Thyroid gland (tissue), 4 donors: ENCODE measurements around the gene STX16. TPM values are rescaled to one million over a fixed set of nuclear protein-coding genes. Genes with fewer than 3 reads are reported as not detected.

Experiments
- DNase-seq, 2 donors: peaks; one replicate each; pipeline ENCODE4 v3.0.0-alpha.2; 2019
- H3K27ac ChIP-seq, 3 donors: fragments of 200-600 bp; sonication (generic); 1 replicate in 2 of 3; 2 replicates in 1 of 3; pipeline ENCODE4 v1.5.1; 2016 to 2019; ENCODE audit warnings: mild to moderate bottlenecking in 1 of 3, moderate library complexity in 1 of 3
- H3K27me3 ChIP-seq: fragments of 200-600 bp; sonication (generic); one replicate; pipeline ENCODE4 v1.5.1; 2019
- H3K36me3 ChIP-seq, 2 donors: fragments of 200-600 bp; sonication (generic); one replicate each; pipeline ENCODE4 v1.5.1; 2016 to 2019
- H3K4me1 ChIP-seq, 2 donors: fragments of 200-600 bp; sonication (generic); one replicate each; pipeline ENCODE4 v1.5.1; 2017 to 2019
- H3K4me3 ChIP-seq, 3 donors: fragments of 200-600 bp; sonication (generic); replicated peaks in 1 of 3; 1 replicate in 2 of 3; 2 replicates in 1 of 3; pipeline ENCODE4 v1.5.1; 2016; ENCODE audit warnings: mild to moderate bottlenecking in 1 of 3
- H3K9me3 ChIP-seq: fragments of 200-600 bp; sonication (generic); one replicate; pipeline ENCODE4 v1.5.1; 2017
- POLR2A ChIP-seq, 2 donors: fragments of 450-650 bp; IDR thresholded peaks; one replicate each; pipeline ENCODE4 v1.6.1; 2017; ENCODE audit warnings: antibody characterized with exemption in 2 of 2, mild to moderate bottlenecking in 2 of 2, moderate library complexity in 1 of 2
- WGBS, 2 donors: methylation state at CpG; one replicate each; pipeline ENCODE4 v1.1.5; 2017; 5-methylcytosine and 5-hydroxymethylcytosine counted together
- intact Hi-C: fragments of 100-400 bp; cut with DNase I; formaldehyde crosslinking; loops from one replicate; pipeline ENCODE4 v1.15.1; 2023
- total RNA-seq, 4 donors: library from RNA; depleted of rRNA; stranded (reverse); fragments of >200 nt; gene quantifications; one replicate each; pipeline ENCODE4 v1.2.3, GENCODE V29; 2016
- TF ChIP-seq, protein P1 (sequence below), 6 experiments: fragments of 200-600 bp in 3 of 6; fragments of 450-650 bp in 3 of 6; sonication (generic) in 3 of 6; IDR thresholded peaks; one replicate each; pipeline ENCODE4 v1.5.1; 2016 to 2019; ENCODE audit warnings: antibody characterized with exemption in 6 of 6, mild to moderate bottlenecking in 2 of 6, inconsistent platforms in 1 of 6, moderate library complexity in 1 of 6

Gene STX16
- total RNA-seq, 4 donors from 2014 or later, result 42.5 to 59.1 (median 53.0) TPM

DNA sequence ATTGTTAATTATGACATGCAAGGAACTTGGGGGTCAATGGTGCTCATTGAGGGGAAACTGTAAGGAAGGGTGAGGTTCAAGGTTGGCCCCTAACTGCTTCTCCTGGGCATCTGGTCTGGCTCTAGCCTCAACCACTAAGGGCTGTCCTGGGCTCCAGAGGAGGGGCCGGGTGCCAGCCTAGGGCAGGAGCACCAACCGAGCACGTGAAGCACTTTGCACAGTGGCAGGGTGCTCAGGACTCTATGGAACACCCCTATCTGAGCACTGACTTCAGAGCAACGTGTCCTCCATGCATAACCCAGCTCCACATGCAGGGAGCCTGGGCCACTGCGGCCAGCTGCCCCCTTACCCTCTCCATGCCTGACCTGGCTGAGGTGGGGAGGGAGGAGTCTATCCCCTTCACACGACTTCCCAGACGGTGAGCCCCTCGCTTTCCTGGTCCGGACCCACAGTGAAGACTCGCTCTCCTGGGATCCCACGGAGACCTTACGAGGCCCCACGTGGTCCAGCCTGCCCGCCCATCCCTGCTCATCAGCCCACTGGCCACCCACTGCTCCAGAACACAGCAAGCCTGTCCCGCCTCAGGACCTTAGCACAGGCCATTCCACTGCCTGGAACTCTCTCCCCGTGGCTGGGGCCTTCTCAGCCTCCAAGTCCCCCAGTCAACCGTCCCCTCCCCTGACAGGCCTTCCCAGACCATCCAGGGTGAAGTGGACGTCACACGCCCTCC lies 40.8 kb upstream of the STX16 start:
- Histone ChIP-seq H3K27ac (no peak overlapping the region), H3K4me3 (no peak overlapping the region), H3K4me1 (peaks cover 0 to 12% of the 10 kb centered on the region in 2 donors), H3K36me3 (no peaks in the 10 kb centered on the region), H3K27me3 (no peaks in the 10 kb centered on the region), H3K9me3 (no peaks in the 10 kb centered on the region)
- intact Hi-C loops, result no loop called here
- 88 to 89% methylated on average over 17 to 19 of the region's 19 CpGs for WGBS, 2 donors
- no peak for DNase-seq
- TF ChIP-seq, protein P1, sequence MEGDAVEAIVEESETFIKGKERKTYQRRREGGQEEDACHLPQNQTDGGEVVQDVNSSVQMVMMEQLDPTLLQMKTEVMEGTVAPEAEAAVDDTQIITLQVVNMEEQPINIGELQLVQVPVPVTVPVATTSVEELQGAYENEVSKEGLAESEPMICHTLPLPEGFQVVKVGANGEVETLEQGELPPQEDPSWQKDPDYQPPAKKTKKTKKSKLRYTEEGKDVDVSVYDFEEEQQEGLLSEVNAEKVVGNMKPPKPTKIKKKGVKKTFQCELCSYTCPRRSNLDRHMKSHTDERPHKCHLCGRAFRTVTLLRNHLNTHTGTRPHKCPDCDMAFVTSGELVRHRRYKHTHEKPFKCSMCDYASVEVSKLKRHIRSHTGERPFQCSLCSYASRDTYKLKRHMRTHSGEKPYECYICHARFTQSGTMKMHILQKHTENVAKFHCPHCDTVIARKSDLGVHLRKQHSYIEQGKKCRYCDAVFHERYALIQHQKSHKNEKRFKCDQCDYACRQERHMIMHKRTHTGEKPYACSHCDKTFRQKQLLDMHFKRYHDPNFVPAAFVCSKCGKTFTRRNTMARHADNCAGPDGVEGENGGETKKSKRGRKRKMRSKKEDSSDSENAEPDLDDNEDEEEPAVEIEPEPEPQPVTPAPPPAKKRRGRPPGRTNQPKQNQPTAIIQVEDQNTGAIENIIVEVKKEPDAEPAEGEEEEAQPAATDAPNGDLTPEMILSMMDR (IDR thresholded peaks at IDR 0.05), result no peak
- TF ChIP-seq POLR2A (IDR thresholded peaks at IDR 0.05), result no peak

DNA sequence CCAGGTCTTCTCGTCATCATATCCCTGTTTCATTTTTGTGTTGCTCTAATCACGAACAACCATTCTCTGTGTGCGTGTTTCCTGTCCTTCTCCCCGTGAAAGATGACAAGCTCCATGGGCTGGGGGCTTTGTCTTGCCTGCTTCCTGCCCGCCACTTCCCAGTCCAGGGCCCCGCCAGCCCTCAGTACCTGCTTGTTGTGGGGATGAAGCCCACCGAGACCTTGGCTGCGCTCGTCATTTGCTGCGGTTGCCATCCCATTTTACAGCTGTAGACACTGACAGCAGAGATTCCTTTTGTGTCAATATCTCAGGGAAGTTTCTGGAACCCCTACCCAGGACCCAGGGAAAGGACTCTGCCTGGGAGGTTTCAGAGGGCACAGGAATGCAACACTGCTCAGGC lies 40.3 kb upstream of the STX16 start:
- H3K4me1 ChIP-seq, result peaks cover 0 to 12% of the 10 kb centered on the region in 2 donors
- WGBS, 2 donors, result 94 to 95% methylated on average over 10 of the region's 10 CpGs
- no peak overlapping the region for H3K27ac ChIP-seq
- no peaks in the 10 kb centered on the region for H3K9me3 ChIP-seq
- no peak overlapping the region for H3K4me3 ChIP-seq
- intact Hi-C loops, result no loop called here
- H3K27me3 ChIP-seq, result no peaks in the 10 kb centered on the region
- TF ChIP-seq, protein P1 (IDR thresholded peaks at IDR 0.05), result no peak
- no peak for TF ChIP-seq POLR2A (IDR thresholded peaks at IDR 0.05)
- H3K36me3 ChIP-seq, result no peaks in the 10 kb centered on the region
- no peak for DNase-seq

DNA sequence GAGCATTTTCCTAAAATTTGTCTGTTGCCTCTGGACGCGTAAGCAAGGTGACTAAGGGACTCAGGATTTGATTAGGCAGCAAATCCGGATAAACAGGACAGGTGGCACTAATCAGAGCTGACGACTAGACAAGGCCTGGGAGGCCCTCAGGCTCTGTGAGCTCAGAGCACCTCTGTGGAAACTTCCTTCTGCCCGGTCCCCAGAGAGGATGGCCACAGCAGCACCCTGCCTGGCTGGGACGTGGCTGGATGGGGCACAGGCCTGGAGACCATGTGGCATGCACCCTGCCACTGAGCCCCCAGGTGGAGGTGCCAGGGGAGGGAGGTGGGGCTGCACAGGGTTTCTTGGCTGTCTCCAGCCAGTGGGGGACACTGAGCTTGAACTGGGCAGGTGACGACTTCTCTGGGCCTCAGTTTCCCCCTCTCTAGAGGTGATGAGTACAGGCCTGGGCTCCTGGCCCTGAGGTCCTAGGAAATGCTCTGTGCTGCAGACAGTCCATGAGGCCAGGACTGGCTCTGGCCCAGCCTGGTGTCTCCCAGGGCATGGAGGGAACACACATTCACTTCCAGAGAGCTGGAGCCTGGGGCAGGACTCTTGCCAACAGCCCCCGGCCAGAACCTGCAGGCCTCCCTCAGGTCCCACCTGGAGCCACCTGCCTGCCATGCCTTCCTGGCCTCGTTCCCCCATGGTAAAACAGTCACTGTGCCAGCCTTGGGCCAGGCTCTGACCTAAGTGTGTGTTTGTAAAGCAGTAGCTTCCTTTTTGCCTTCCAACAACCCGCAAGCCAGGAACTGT lies 39.6 kb upstream of the STX16 start:
- H3K4me3 ChIP-seq, result no peak overlapping the region
- no peaks in the 10 kb centered on the region for H3K9me3 ChIP-seq
- intact Hi-C loops, result no loop called here
- no peak overlapping the region for H3K27ac ChIP-seq
- no peaks in the 10 kb centered on the region for H3K36me3 ChIP-seq
- H3K27me3 ChIP-seq, result no peaks in the 10 kb centered on the region
- TF ChIP-seq, protein P1 (IDR thresholded peaks at IDR 0.05), result no peak
- no peak for TF ChIP-seq POLR2A (IDR thresholded peaks at IDR 0.05)
- peaks cover 0 to 12% of the 10 kb centered on the region in 2 donors for H3K4me1 ChIP-seq
- 77 to 84% methylated on average over 5 to 6 of the region's 10 CpGs for WGBS, 2 donors
- DNase-seq, result no peak

DNA sequence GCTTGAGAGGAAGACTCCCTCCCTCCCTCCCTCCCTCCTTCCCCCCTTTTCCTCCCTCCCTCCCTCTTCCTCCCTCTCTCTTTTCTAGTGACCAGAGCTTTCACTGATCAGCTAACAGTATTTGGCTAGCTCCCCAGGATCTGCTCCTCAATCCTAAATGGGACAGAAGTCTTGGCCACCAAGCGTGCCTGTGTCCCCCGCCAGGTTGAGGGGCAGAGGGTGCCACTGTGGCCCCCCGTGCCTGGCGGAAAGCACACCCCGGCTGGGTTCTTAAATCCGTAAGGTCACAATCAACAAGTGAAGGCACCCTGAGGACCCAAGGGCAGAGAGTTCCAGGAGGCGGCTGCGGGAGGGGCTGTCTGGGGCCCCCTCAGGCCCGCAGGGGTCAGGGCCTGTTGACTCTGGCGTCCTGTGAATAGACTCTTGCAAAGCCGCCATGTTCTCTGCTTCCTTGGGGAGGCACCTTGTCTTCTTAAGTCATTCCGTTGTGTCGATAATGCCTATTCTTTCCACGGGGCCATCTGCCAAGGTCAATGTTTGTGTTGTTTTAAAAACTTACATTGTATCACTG lies 38.9 kb upstream of the STX16 start:
- Histone ChIP-seq H3K36me3 (no peaks in the 10 kb centered on the region), H3K27me3 (no peaks in the 10 kb centered on the region), H3K9me3 (no peaks in the 10 kb centered on the region), H3K4me3 (no peak overlapping the region), H3K27ac (no peak overlapping the region), H3K4me1 (peaks cover 0 to 12% of the 10 kb centered on the region in 2 donors)
- WGBS, 2 donors, result 21 to 28% methylated on average over 7 to 14 of the region's 14 CpGs
- intact Hi-C loops, result no loop called here
- peak in 1 of 2 donors; percentile 10 for DNase-seq
- TF ChIP-seq POLR2A (IDR thresholded peaks at IDR 0.05), result no peak
- TF ChIP-seq, protein P1 (IDR thresholded peaks at IDR 0.05), result no peak
